Measurements from ENCODE around the gene SCN1B.

The SCN1B gene

GRCh38 chr19:35066691-35067563 lies 36.7 kb downstream of the SCN1B start:
- no peaks in the 10 kb centered on the region for H3K9me3 ChIP-seq
- H3K4me1 ChIP-seq (ENCODE audit: control insufficient read depth in 1 of 2, insufficient read depth in 1 of 2, low read depth in 1 of 2, low read length in 1 of 2): no peaks in the 10 kb centered on the region
- H3K27ac ChIP-seq: no peak overlapping the region
- H3K27me3 ChIP-seq: peaks cover 6% of the 10 kb centered on the region
- H3K4me3 ChIP-seq (ENCODE audit: low read depth in 1 of 2, low read length in 1 of 2): no peak overlapping the region
- H3K36me3 ChIP-seq: no peaks in the 10 kb centered on the region
- TF ChIP-seq, protein P1, sequence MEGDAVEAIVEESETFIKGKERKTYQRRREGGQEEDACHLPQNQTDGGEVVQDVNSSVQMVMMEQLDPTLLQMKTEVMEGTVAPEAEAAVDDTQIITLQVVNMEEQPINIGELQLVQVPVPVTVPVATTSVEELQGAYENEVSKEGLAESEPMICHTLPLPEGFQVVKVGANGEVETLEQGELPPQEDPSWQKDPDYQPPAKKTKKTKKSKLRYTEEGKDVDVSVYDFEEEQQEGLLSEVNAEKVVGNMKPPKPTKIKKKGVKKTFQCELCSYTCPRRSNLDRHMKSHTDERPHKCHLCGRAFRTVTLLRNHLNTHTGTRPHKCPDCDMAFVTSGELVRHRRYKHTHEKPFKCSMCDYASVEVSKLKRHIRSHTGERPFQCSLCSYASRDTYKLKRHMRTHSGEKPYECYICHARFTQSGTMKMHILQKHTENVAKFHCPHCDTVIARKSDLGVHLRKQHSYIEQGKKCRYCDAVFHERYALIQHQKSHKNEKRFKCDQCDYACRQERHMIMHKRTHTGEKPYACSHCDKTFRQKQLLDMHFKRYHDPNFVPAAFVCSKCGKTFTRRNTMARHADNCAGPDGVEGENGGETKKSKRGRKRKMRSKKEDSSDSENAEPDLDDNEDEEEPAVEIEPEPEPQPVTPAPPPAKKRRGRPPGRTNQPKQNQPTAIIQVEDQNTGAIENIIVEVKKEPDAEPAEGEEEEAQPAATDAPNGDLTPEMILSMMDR (IDR thresholded peaks at IDR 0.05): peak; percentile 44

DNA sequence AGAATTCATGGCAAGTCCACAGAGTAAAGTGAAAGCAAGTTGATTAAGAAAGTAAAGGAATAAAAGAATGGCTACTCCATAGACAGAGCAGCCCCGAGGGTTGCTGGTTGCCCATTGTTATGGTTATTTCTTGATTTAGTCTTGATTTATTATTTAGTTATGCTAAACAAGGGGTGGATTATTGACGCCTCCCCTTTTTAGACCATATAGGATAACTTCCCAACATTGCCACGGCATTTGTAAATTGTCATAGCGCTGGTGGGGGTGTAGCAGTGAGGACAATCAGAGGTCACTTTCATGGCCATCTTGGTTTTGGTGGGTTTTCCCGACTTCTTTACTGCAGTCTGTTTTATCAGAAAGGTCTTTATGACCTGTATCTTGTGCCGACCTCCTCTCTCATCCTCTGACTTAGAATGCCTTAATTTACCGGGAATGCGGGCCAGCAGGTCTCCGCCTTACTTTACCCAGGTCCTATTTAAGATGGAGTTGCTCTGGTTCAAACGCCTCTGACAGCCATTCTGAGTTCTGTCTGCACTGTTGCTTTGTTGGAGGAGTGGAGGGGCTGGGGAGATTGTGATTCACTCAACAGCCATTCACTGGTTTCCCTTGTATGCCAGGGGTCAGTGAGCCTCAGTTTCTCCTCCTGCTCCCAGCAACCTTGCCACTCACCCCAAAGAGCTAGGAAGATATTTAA lies 38.8 kb downstream of the SCN1B start:
- TF ChIP-seq, protein P1 (IDR thresholded peaks at IDR 0.05): no peak
- Histone ChIP-seq H3K4me1 (ENCODE audit: control insufficient read depth in 1 of 2, insufficient read depth in 1 of 2, low read depth in 1 of 2, low read length in 1 of 2) (no peaks in the 10 kb centered on the region), H3K4me3 (ENCODE audit: low read depth in 1 of 2, low read length in 1 of 2) (no peak overlapping the region), H3K36me3 (no peaks in the 10 kb centered on the region), H3K27me3 (no peaks in the 10 kb centered on the region), H3K9me3 (no peaks in the 10 kb centered on the region), H3K27ac (no peak overlapping the region)

DNA sequence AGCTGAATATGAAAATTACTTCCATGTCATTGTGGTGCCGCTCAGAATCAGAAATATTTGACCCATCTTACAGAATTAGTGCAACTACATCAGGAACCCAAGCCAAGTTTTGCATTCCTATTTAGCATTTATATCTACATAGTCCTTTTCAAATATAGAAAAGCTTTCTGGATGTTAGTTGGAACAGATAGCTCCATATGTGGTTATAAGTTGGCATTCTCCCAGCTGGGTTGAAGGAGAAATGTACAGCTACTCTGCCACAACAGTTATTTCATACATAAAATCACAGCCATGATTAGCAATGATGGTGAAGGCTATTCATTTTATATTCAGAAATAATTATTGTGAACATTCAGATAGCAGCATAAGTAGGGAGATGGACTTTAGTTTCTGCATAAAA lies 39.4 kb downstream of the SCN1B start:
- Histone ChIP-seq H3K9me3 (no peaks in the 10 kb centered on the region), H3K27ac (no peak overlapping the region), H3K4me1 (ENCODE audit: control insufficient read depth in 1 of 2, insufficient read depth in 1 of 2, low read depth in 1 of 2, low read length in 1 of 2) (no peaks in the 10 kb centered on the region), H3K36me3 (no peaks in the 10 kb centered on the region), H3K4me3 (ENCODE audit: low read depth in 1 of 2, low read length in 1 of 2) (no peak overlapping the region), H3K27me3 (no peaks in the 10 kb centered on the region)
- TF ChIP-seq, protein P1 (IDR thresholded peaks at IDR 0.05): no peak

DNA sequence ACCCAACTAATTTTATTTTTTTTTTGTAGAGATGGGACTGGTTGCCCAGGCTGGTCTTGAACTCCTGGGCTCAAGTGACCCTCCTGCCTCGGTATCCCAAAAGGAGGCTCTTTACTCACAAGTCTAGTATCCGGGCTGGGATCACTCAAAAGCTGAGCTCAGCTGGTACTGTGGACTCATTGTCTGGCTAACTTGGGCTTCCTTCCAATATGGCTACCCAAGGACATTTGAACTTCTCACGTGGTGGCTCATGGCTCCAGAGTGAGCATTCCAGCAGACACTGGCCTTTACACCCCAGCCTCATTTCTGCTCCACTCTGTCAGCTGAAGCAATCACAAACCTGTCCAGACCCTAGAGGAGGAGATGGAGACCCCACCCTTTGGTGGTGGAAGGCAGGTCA lies 40.2 kb downstream of the SCN1B start:
- H3K27ac ChIP-seq: no peak overlapping the region
- H3K27me3 ChIP-seq: no peaks in the 10 kb centered on the region
- TF ChIP-seq, protein P1 (IDR thresholded peaks at IDR 0.05): no peak
- H3K4me1 ChIP-seq (ENCODE audit: control insufficient read depth in 1 of 2, insufficient read depth in 1 of 2, low read depth in 1 of 2, low read length in 1 of 2): no peaks in the 10 kb centered on the region
- H3K36me3 ChIP-seq: no peaks in the 10 kb centered on the region
- H3K9me3 ChIP-seq: no peaks in the 10 kb centered on the region
- no peak overlapping the region for H3K4me3 ChIP-seq (ENCODE audit: low read depth in 1 of 2, low read length in 1 of 2)

DNA sequence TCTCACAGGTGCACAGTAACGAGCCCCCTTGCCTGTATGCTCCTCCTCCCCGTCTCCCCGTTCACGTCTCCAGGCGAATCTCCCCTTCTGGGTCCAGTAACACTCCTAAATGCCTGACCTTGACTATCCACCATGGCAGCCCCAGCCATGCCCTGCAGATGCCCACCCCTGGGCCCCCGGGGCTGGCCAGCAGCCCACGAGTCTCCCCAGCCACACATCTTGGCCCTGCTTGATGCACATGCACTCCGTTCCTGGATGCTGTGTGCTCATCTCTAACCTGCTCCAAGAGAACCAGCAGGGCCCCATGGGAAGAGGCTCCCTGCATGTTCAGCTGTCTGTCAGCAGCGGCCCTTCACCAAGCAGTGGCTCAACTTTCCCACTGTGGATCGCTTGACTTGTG lies 43.2 kb downstream of the SCN1B start:
- H3K27me3 ChIP-seq: no peaks in the 10 kb centered on the region
- H3K4me1 ChIP-seq (ENCODE audit: control insufficient read depth in 1 of 2, insufficient read depth in 1 of 2, low read depth in 1 of 2, low read length in 1 of 2): no peaks in the 10 kb centered on the region
- no peaks in the 10 kb centered on the region for H3K36me3 ChIP-seq
- H3K27ac ChIP-seq: no peak overlapping the region
- no peak overlapping the region for H3K4me3 ChIP-seq (ENCODE audit: low read depth in 1 of 2, low read length in 1 of 2)
- no peaks in the 10 kb centered on the region for H3K9me3 ChIP-seq
- TF ChIP-seq, protein P1 (IDR thresholded peaks at IDR 0.05): no peak

Measured in neutrophil (primary cell).